GM10248 (cell line): ENCODE results near the gene CLEC20A.

Experiments used
- CTCF ChIA-PET: fragments of 300-600 bp; sonication (Branson Sonifier 250); formaldehyde crosslinking; extraction: SDS; loops from one replicate; lab custom pipeline; 2021; ENCODE audit warnings: antibody characterized with exemption; lab: Yijun Ruan, JAX
- POLR2A ChIA-PET: fragments of 350-650 bp; sonication (Branson Sonifier 250); formaldehyde crosslinking; extraction: SDS; loops from one replicate; lab custom pipeline; 2020; ENCODE audit warnings: antibody characterized with exemption; lab: Yijun Ruan, JAX
- DNase-seq: peaks from one replicate; pipeline ENCODE4 v3.0.0; 2012; ENCODE audit errors: extremely low spot score
- TF ChIP-seq, protein P1 (sequence below): IDR thresholded peaks from 2 replicates; pipeline ENCODE4 v1.5.1; 2012; ENCODE audit warnings: mild to moderate bottlenecking, low read depth; ENCODE audit errors: extremely low read depth, missing control alignments, control extremely low read depth

The CLEC20A gene

DNA sequence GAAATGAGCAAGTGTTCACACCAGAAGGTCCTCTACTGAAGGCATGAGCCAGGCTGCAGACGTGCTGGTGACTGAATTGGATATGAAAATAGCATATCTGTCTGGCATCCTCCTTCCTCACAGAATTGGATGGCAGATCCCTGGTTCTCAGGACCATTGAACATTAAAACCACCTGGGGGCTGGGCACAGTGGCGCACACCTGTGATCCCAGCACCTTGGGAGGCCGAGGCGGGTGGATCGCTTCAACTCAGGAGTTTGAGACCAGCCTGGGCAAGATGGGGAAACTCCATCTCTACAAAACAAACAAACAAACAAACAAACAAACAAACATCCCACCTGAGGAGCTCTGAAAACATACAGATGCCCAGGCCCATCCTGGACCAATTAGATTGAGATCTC is 39.6 kb upstream of the CLEC20A start:
- CTCF ChIA-PET = interaction anchor here (1.4 to 11.1 kb wide), 4 partner anchors 10 to 1274 kb away, joined by 3 to 91 read pairs (median 10); no protein-coding TSS in a partner anchor
- POLR2A ChIA-PET = no interaction called here
- DNase-seq = no peak
- TF ChIP-seq, protein P1, sequence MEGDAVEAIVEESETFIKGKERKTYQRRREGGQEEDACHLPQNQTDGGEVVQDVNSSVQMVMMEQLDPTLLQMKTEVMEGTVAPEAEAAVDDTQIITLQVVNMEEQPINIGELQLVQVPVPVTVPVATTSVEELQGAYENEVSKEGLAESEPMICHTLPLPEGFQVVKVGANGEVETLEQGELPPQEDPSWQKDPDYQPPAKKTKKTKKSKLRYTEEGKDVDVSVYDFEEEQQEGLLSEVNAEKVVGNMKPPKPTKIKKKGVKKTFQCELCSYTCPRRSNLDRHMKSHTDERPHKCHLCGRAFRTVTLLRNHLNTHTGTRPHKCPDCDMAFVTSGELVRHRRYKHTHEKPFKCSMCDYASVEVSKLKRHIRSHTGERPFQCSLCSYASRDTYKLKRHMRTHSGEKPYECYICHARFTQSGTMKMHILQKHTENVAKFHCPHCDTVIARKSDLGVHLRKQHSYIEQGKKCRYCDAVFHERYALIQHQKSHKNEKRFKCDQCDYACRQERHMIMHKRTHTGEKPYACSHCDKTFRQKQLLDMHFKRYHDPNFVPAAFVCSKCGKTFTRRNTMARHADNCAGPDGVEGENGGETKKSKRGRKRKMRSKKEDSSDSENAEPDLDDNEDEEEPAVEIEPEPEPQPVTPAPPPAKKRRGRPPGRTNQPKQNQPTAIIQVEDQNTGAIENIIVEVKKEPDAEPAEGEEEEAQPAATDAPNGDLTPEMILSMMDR = no peak

DNA sequence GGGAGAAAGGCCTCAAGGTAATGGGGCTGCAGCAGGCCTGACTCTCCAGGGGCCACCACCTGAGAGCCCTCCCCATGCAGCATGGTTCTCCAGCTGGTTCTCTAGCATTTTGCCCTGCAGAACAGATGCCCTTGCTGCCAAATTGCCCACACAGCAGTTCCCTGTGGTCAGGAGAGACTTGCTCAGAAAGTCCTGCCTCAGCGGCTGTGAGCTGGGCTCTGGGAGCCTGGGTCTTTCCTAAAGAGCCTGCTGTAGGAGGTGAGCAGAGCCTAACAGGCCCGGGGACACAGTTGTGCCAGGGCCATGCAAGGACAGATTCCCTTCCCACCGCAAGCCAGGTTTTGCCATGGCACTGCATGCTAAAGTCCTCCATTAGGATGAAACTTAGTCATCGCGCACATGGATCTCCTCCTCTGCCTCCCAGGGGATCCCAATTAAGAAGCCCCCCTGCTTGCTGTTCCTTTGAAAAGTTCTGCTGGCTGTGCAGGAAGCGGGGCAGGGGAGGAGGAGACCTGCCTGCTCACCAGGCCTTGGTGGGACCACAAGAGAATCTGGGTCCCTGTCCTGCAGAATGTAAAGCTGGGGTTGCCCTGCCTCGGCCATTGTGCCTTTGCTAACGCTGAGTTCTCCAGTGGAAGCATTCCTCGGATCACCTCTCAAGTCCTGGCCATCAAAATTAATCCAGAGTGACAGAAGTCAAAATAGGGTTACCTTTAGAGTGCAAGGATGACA is 37.5 kb upstream of the CLEC20A start:
- no peak for DNase-seq
- POLR2A ChIA-PET = no interaction called here
- TF ChIP-seq, protein P1 = no peak
- CTCF ChIA-PET = interaction anchor here (0.7 to 11.1 kb wide), 9 partner anchors 9 to 471 kb away, joined by 3 to 91 read pairs (median 5); no protein-coding TSS in a partner anchor

DNA sequence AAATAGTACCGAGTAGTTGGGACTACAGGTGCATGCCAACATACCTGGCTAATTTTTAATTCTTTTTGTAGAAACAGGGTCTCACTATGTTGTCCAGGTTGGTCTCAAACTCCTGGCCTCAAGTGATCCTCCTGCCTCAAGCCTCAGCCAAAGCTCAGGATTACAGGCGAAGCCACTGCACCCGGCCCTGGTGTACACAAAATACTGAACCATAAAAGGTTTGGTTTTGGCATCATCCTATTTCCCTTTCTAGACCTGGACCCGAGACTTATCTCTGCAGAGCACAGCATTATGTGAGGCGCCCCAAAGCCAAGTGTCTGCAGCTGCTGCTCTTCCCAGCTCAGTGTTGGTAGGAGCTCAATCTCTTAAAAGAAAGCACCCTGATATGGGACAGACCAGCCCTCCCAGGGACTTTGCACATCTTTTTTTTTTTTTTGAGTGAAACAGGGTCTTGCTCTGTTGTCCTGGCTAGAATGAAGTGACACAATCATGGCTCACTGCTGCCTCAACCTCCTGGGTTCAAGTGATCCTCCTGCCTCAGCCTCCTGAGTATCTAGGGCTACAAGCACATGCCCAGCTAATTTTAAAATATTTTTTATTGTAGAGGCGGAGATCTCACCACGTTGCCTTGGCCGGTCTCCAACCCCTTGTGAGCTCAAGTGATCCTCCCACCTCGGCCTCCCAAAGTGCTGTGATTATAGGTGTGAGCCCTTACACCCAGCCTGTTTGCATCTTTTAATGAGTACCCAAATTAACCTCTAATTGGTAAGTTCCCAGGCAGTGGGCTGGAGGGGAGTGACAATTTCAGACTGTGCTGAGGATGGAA is 36.6 kb upstream of the CLEC20A start:
- DNase-seq = no peak
- ChIA-PET POLR2A (no interaction called here), CTCF (interaction anchor here (0.8 to 11.1 kb wide), 16 partner anchors 10 to 1281 kb away, joined by 3 to 91 read pairs (median 4); no protein-coding TSS in a partner anchor)
- TF ChIP-seq, protein P1 = no peak

DNA sequence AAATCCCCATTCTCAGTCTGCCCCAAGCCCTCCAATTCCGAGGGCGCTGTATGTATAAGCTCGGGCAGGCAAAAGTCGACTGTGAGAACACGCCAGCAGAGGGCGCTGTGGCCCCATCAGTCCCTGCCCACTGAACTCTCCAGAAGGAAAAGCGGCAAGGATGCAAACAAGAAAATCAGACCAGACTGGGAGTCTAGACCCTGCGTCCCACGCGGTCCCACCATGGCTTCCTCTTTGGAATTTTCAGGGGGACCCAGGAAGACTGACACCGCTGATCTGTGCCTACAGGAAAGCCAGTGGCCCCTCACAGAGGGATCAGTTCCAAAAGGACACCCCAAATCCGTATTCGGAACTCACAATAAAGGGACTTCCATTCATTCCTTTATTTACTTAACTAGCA is 35.6 kb upstream of the CLEC20A start:
- POLR2A ChIA-PET = no interaction called here
- peak; percentile 84 for DNase-seq
- CTCF ChIA-PET = interaction anchor here (0.6 to 11.1 kb wide), 25 partner anchors 11 to 1282 kb away, joined by 3 to 91 read pairs (median 4); partner anchors contain the start of gene TEX35
- TF ChIP-seq, protein P1 = peak; percentile 95

DNA sequence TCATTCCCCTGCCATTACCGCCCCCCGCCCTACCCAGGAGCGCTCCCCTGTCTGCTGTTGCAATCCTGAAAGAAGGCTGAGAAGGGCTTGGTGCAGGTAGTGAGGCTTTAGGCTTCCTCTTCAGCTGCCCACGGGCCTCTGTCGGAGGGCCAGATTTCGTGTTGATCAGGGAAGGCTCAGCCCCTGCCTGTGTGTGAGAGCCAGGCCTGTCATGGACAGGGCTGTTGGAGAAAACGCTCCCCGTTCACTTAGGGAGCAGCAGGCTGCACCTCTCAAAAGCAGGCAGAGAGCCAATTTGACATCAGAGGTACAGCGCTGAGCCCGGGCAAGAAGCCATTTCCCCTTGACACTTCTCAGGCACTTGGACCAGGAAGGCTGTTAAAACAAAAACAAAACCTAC is 35.1 kb upstream of the CLEC20A start:
- ChIA-PET POLR2A (no interaction called here), CTCF (interaction anchor here (0.6 to 11.1 kb wide), 22 partner anchors 11 to 1283 kb away, joined by 3 to 91 read pairs (median 4); partner anchors contain the start of gene TEX35)
- DNase-seq = no peak
- TF ChIP-seq, protein P1 = peak; percentile 4

DNA sequence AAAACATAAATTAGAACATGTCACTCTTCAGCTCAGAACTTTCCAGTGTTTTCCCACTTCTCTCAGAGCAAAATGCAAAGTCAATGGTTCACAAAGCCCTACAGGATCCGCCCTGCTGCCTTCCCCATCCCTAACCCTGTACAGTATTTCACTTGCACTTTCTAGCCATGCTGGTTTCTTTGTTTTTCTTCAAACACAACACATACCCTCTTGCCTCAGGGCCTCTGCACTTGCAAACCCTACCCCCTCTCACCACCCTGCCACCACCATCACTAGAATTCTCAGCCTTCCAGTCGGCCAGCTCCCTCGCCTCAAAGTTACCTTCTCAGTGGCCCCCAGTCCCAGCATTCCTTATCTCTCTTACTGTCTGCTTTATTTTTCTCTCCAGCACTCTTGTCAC is 33.7 kb upstream of the CLEC20A start:
- TF ChIP-seq, protein P1 = no peak
- no peak for DNase-seq
- ChIA-PET POLR2A (no interaction called here), CTCF (interaction anchor here (1.0 to 11.1 kb wide), 5 partner anchors 12 to 471 kb away, joined by 4 to 91 read pairs (median 7); no protein-coding TSS in a partner anchor)
